Activated naive CD4-positive, alpha-beta T cell treated with anti-CD3 and anti-CD28 coated beads for 36 hours (primary cell): ENCODE data around the gene IRF9. TPM values are rescaled to one million over a fixed set of nuclear protein-coding genes. Genes with fewer than 3 reads are reported as not detected.

Experiments
- CTCF ChIA-PET: fragments of 350-600 bp; sonication (Branson Sonifier 250); formaldehyde crosslinking; loops from one replicate; lab custom pipeline; 2021; ENCODE audit warnings: antibody characterized with exemption; lab: Charles Lee
- DNase-seq: peaks from one replicate; pipeline ENCODE4 v3.0.0-alpha.2; 2020
- H3K27ac Mint-ChIP-seq: one replicate; pipeline ENCODE4 v1.8.0; 2021; ENCODE audit warnings: mild to moderate bottlenecking, mixed read lengths
- H3K27me3 Mint-ChIP-seq: one replicate; pipeline ENCODE4 v1.8.0; 2021; ENCODE audit warnings: low read depth, mixed read lengths
- H3K36me3 Mint-ChIP-seq: one replicate; pipeline ENCODE4 v1.8.0; 2021; ENCODE audit warnings: low read depth, mixed read lengths
- H3K4me1 Mint-ChIP-seq: one replicate; pipeline ENCODE4 v1.8.0; 2021; ENCODE audit warnings: low read depth, mixed read lengths
- H3K4me3 Mint-ChIP-seq: one replicate; pipeline ENCODE4 v1.8.0; 2021; ENCODE audit warnings: mild to moderate bottlenecking, moderate library complexity, mixed read lengths
- H3K9me3 Mint-ChIP-seq: one replicate; pipeline ENCODE4 v1.8.0; 2021; ENCODE audit warnings: mixed read lengths
- intact Hi-C: fragments of 100-400 bp; cut with micrococcal nuclease; formaldehyde crosslinking; loops from one replicate; pipeline ENCODE4 v1.15.1; 2023
- total RNA-seq, 2 experiments: library from RNA; stranded (reverse); gene quantifications; one replicate each; pipeline ENCODE4 v1.2.3, GENCODE V29; 2021

Gene IRF9
- total RNA-seq, 2 experiments from 2014 or later: 202 to 212 TPM

DNA sequence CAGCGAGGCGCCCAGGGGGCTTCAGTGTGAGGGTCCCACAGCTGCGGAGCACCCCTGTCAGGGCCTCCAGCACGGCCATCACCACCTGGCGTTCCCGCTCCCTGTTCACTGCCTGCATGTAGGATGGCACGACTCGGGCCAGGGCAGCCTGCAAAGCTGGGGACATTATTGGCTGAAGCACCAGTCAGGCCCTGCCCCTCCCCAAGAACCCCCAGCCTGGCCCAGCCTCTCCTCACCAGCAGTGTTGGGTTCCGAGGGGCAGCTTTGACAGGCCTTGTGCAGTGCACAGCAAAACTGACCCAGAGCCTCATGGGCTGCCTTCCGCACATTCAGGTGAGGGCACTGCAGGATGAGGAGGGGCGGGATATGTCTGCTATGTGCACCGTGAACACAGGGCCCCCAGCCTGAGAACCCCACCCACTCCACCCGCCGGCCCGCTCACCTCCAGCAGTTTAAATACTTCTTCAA, 22.0 kb downstream of the IRF9 start:
- CTCF ChIA-PET: interaction anchor here (0.8 to 1.3 kb wide), 2 partner anchors 22 to 125 kb away, joined by 3 to 5 read pairs; partner anchors contain the start of genes CIDEB and IRF9
- Mint-ChIP-seq H3K4me3 (no peak overlapping the region), H3K27me3 (no peaks in the 10 kb centered on the region), H3K36me3 (peaks cover 19% of the 10 kb centered on the region), H3K9me3 (no peaks in the 10 kb centered on the region), H3K4me1 (peaks cover 17% of the 10 kb centered on the region), H3K27ac (no peak overlapping the region)
- DNase-seq: no peak
- intact Hi-C loops: no loop called here

DNA sequence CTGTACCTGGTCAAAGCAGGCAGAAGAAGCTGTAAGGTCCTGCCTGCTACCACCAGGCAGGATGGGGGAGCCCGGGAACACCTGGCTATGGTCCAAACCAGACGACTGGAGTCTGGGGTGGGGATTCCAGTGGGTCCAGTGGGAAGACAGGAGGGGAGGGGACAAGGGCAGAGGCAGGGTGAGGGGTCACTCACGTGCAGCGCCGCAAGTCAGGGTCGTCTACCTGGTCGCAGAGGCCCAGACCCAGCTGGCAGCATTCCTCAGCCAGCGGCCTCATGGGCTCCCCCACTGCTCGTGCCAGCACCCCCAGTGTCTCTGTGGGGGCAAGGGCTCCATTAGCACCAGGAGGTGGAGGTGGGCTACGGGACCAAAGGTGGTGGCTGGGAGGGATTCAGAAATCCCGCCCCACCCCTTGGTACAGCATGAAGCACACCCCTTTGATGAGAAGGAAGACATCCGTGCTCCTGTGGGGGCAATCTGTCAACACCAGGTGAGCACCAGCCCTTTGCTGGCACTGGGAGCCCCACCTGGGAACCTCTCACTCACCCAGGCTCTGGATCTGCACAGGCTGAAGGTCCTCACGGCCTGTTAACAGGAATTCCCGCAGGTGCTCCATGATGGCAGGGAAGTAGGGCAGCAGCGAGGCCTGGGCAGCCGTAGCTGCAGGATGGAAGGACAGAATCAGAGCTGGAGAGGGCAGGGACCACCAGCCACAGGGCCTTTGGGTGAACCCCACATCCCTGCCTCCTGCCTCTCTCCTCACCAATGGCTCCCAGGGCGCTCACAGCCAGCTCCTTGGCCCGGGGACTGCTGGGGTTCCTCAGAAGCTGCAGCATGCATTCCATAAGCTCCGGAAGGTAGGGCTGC, 23.3 kb downstream of the IRF9 start:
- Mint-ChIP-seq H3K36me3 (peaks cover 19% of the 10 kb centered on the region), H3K9me3 (no peaks in the 10 kb centered on the region), H3K4me3 (no peak overlapping the region), H3K4me1 (peaks cover 23% of the 10 kb centered on the region), H3K27me3 (no peaks in the 10 kb centered on the region), H3K27ac (no peak overlapping the region)
- CTCF ChIA-PET: interaction anchor here (1.6 to 2.8 kb wide), 2 partner anchors 23 to 39 kb away, joined by 4 to 9 read pairs; partner anchors contain the start of gene IRF9
- intact Hi-C loops: no loop called here
- no peak for DNase-seq

DNA sequence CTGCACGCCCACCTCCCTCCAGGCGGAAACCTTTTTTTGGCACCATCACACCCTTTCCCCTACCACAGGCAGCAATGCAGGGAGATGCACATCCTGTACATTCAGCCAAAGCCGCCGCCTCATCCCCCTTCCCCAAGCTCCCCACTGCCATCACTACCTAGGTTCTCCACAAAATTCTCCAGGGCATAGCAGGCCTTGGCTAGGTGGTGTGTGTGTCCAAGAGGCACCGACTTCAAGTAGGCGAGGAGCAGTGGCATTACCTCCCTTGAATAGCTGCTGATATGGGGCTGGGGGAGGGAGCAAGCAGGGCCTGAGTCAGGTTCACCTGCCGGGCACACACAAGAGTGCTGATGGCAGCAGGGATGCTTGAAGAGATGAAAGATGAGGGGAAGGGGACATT, 24.0 kb downstream of the IRF9 start:
- Mint-ChIP-seq H3K9me3 (no peaks in the 10 kb centered on the region), H3K27ac (no peak overlapping the region), H3K4me3 (no peak overlapping the region), H3K27me3 (no peaks in the 10 kb centered on the region), H3K36me3 (peaks cover 16% of the 10 kb centered on the region), H3K4me1 (peaks cover 27% of the 10 kb centered on the region)
- CTCF ChIA-PET: interaction anchor here (0.6 to 2.8 kb wide), 5 partner anchors 24 to 112 kb away, joined by 3 to 9 read pairs (median 4); partner anchors contain the start of gene IRF9
- no peak for DNase-seq
- intact Hi-C loops: no loop called here

DNA sequence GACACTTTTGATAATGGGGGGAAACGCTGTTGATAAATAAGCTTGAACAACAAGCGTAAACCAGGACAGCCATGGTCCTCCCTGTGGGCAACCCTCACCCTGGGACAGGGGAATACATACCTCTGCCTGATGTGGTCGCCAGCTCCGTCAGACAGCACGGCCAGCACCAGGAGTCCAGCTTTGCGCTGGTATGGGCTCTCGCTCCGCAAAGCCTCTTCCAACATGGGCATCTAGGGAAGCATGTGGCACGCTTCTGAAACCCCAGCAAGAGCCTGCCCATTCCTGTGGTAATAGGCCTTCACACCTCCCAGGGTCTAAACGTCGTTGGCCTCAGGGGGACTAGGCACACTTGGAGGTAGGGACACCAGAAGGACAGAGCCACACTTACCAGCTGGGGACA, 24.7 kb downstream of the IRF9 start:
- H3K4me1 Mint-ChIP-seq: peaks cover 30% of the 10 kb centered on the region
- intact Hi-C loops: no loop called here
- CTCF ChIA-PET: interaction anchor here (0.6 to 2.8 kb wide), 9 partner anchors 25 to 123 kb away, joined by 3 to 9 read pairs (median 4); partner anchors contain the start of gene IRF9
- no peak for DNase-seq
- H3K27me3 Mint-ChIP-seq: no peaks in the 10 kb centered on the region
- H3K36me3 Mint-ChIP-seq: peaks cover 19% of the 10 kb centered on the region
- no peaks in the 10 kb centered on the region for H3K9me3 Mint-ChIP-seq
- no peak overlapping the region for H3K4me3 Mint-ChIP-seq
- H3K27ac Mint-ChIP-seq: no peak overlapping the region

DNA sequence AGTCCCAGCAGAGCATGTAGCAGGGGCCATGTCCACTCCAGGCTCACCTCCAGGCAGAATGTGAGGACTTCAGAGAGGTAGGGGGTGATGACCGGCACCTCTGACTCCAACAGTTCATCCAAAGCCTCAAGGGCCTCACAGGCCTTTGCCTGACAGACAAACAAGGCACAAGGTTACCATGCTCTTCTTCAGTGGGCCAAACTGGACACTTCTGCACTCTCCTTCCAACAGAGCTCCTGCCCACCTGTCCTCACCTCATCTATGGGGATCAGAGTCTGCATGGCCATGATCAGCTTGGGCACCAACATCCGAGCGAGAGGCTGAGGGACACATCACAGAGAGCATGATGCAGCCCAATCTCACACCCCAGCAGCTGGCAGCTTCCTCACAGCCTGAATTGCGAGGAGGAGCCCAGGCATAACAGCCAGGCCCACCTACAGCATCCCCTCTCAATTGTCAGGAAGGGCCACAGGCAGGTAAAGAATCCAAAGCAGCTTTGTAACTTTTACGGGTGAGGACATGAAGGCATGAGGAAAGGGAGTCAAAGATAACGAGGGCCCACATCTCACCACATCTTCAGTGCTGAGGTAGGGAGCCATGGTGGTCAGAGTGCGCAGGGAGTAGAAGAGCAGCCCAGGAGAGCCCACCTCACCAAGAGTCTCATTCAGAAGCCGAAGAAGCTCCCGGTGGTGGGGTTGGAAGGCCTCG, 25.9 kb downstream of the IRF9 start:
- DNase-seq: no peak
- Mint-ChIP-seq H3K27me3 (no peaks in the 10 kb centered on the region), H3K9me3 (no peaks in the 10 kb centered on the region), H3K4me1 (peaks cover 36% of the 10 kb centered on the region), H3K4me3 (peak overlapping the region; percentile 85), H3K27ac (no peak overlapping the region), H3K36me3 (peaks cover 18% of the 10 kb centered on the region)
- CTCF ChIA-PET: interaction anchor here (0.8 to 2.8 kb wide), 7 partner anchors 26 to 123 kb away, joined by 3 to 9 read pairs (median 5); partner anchors contain the start of genes CHMP4A, IRF9 and LTB4R2
- intact Hi-C loops: no loop called here

DNA sequence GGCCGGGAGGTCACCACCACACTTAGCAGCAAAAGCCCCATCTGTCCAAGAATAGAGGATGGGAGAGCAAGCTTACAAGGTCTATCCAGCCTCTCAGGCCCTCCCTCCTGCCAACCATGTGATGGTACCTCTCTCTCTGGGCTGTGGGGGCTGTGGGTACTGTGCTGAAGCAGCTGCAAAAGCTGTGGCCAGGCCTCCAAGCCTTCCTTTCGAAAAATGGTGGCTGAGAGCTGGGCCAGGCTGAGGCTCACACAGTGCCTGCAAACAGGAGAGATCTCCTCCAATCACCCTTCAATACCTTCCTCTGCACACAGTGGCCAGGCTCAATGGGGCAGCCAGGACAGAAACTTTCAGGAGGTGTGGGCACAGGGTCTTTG, 26.5 kb downstream of the IRF9 start:
- no peak overlapping the region for H3K27ac Mint-ChIP-seq
- CTCF ChIA-PET: interaction anchor here (1.4 to 2.8 kb wide), 5 partner anchors 26 to 123 kb away, joined by 4 to 9 read pairs (median 5); partner anchors contain the start of genes CHMP4A, IRF9, LTB4R2 and RNF31
- peak overlapping the region; percentile 85 for H3K4me3 Mint-ChIP-seq
- H3K36me3 Mint-ChIP-seq: peaks cover 19% of the 10 kb centered on the region
- no peaks in the 10 kb centered on the region for H3K9me3 Mint-ChIP-seq
- intact Hi-C loops: no loop called here
- no peaks in the 10 kb centered on the region for H3K27me3 Mint-ChIP-seq
- peaks cover 40% of the 10 kb centered on the region for H3K4me1 Mint-ChIP-seq
- no peak for DNase-seq

DNA sequence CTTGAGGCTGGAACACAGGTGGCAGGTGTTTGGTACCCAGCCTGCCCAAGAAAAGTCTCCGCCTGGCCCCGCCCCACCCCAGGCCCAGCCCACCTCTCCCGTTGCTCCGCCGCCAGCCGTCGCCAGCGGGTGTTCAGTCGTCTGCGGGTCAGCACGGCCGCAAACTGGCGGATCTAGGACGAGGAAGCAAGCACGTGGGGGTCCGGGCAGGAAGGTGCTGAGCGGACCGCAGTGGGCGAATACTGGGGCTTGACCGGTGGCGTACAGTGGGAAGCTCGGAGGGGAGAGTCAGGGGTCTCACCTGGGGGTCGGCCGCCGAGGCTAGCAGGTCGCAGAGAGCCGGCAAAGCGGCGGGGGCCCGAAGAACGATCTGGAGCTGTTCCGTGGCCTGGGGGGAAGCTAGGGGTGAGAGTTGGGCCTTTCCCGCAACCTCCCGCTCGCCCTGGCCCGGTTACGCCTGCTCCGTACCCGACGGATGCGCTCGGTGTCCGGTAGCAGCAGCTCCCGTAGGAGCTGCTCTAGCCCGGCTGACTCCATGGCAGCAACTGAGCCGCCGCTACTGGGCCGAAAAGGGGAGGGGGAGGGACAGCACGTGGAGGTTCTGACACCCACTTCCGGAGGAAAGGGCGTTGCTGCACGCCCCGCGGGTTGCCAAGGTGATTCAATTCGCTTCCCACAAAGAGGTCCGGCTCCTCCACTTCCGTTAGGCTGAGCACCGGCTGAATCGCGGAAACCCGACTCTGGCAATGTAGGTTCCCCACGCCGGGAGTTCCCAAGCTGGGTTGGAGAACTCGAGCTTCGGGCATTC, 27.4 kb downstream of the IRF9 start, which contains the start of gene IPO4:
IPO4 (minus strand) TSS at position 566 of the 808 bp plus-strand sequence; CDS start at position 537, 29 bp downstream.
- H3K27ac Mint-ChIP-seq: peak within 1 kb of the TSS; percentile 78
- peaks cover 21% of the 10 kb centered on the region for H3K36me3 Mint-ChIP-seq
- H3K4me3 Mint-ChIP-seq: peak within 1 kb of the TSS; percentile 85
- CTCF ChIA-PET: interaction anchor here (0.6 to 1.9 kb wide), 7 partner anchors 28 to 200 kb away, joined by 3 to 13 read pairs (median 3); partner anchors contain the start of genes DHRS4L2, IRF9, LTB4R and RNF31
- H3K27me3 Mint-ChIP-seq: no peaks in the 10 kb centered on the region
- H3K9me3 Mint-ChIP-seq: no peaks in the 10 kb centered on the region
- peaks cover 46% of the 10 kb centered on the region for H3K4me1 Mint-ChIP-seq
- intact Hi-C loops: loop anchor here (1.0 to 2.0 kb wide), 9 partner anchors 16 to 254 kb away; partner anchors contain the start of genes CHMP4A, DCAF11, DHRS1 and GMPR2
- peak; percentile 97 for DNase-seq

DNA sequence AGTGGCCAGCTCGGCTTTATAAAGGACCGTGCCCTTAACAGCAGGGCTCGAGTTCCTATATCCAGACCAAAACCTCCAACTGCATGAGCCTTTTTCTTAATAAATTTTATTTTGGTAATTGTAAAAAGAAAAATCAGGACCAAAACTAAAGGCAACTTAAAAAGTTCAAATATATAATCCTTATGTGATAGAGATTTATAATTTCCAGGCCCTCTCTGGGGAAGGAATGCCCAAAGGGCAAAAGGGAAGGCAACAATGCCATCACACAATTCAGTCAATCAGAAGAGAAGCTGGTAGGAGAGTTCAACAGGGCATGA, 28.0 kb downstream of the IRF9 start:
- peak overlapping the region; percentile 78 for H3K27ac Mint-ChIP-seq

DNA sequence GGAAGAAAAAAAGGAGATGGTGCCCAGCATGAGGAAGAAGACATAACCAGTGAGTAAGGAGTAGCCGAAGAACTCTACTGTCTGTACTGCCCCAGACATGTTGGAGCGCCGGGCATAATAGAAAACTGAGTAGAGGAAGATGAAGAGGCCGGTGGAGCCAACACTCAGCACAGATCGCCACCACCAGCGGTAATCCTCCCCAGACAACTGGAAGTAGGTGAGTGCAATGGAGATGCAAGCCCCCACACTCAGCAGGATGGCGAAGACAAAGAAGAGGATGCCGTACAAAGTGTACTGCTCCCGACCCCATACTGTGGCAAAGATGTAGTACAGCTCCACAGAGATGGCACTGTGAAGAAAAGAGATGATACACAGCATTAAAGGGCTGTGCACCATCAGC, 28.4 kb downstream of the IRF9 start:
- CTCF ChIA-PET: interaction anchor here (0.7 to 1.9 kb wide), 3 partner anchors 29 to 201 kb away, joined by 3 to 13 read pairs (median 3); partner anchors contain the start of genes DHRS4L2, IRF9 and LTB4R
- Mint-ChIP-seq H3K27me3 (no peaks in the 10 kb centered on the region), H3K4me1 (peaks cover 52% of the 10 kb centered on the region), H3K36me3 (peaks cover 19% of the 10 kb centered on the region), H3K9me3 (no peaks in the 10 kb centered on the region), H3K27ac (peak overlapping the region; percentile 78), H3K4me3 (no peak overlapping the region)
- DNase-seq: no peak
- intact Hi-C loops: loop anchor here (2.0 kb wide), 1 partner anchor 253 kb away; the partner anchor contains the start of gene SDR39U1

More for the DNA sequence above, 28.0 kb downstream of the IRF9 start:
- DNase-seq: no peak
- intact Hi-C loops: loop anchor here (2.0 kb wide), 1 partner anchor 254 kb away; the partner anchor contains the start of gene SDR39U1
- H3K4me3 Mint-ChIP-seq: peak overlapping the region; percentile 85
- no peaks in the 10 kb centered on the region for H3K9me3 Mint-ChIP-seq
- H3K4me1 Mint-ChIP-seq: peaks cover 48% of the 10 kb centered on the region
- H3K36me3 Mint-ChIP-seq: peaks cover 19% of the 10 kb centered on the region
- H3K27me3 Mint-ChIP-seq: no peaks in the 10 kb centered on the region
- CTCF ChIA-PET: interaction anchor here (0.7 to 1.9 kb wide), 4 partner anchors 28 to 201 kb away, joined by 3 to 13 read pairs (median 4); partner anchors contain the start of genes DHRS4L2, IRF9, LTB4R and RNF31

DNA sequence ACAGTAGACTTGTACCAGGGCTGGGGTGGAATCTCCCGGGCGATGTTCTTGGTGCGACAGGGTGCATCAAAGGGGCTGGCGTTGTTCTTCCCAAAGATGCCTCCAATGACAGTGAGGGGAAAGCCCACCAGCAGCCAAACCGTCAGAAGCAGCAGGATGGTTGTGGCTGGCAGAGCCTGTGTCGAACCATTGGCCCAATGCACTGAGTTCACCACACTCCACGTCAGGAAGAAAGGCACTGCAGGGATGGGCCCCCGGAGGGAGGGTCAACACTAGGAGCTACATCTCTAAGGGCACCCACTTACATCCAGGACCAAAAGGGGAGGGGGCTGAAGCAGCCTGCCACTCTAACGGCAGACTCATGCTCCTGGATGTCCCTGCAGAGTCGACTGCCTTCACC, 29.4 kb downstream of the IRF9 start:
- Mint-ChIP-seq H3K4me1 (peaks cover 59% of the 10 kb centered on the region), H3K27ac (no peak overlapping the region), H3K27me3 (no peaks in the 10 kb centered on the region), H3K4me3 (no peak overlapping the region), H3K36me3 (peaks cover 16% of the 10 kb centered on the region), H3K9me3 (no peaks in the 10 kb centered on the region)
- intact Hi-C loops: no loop called here
- no peak for DNase-seq
- CTCF ChIA-PET: interaction anchor here (0.7 to 1.0 kb wide), 2 partner anchors 10 to 98 kb away, joined by 3 read pairs; no protein-coding TSS in a partner anchor

DNA sequence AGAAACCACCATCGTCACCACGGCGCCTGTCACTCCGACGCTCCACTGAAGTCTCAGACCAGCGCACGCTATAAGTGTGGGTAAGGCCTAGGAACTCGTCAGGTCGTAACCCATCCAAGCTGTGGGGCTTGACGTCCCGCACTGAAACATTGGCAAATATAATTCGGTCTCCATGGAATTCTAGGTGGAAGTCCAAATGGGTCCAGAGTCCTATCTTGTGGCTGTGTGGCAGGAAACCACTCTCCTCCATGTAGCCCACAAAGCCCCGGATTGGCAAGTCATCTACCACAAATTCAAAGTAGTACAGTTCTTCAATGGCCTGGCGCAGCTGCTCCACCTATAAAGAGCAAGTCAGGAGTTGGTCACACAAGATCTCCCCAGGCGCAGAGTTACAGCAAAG, 31.9 kb downstream of the IRF9 start:
- no peak for DNase-seq
- Mint-ChIP-seq H3K27me3 (no peaks in the 10 kb centered on the region), H3K4me1 (peaks cover 54% of the 10 kb centered on the region), H3K36me3 (peaks cover 22% of the 10 kb centered on the region), H3K9me3 (no peaks in the 10 kb centered on the region), H3K4me3 (no peak overlapping the region), H3K27ac (no peak overlapping the region)
- CTCF ChIA-PET: interaction anchor here (0.5 to 2.3 kb wide), 2 partner anchors 70 to 104 kb away, joined by 3 to 5 read pairs; no protein-coding TSS in a partner anchor
- intact Hi-C loops: no loop called here
